Measurements from ENCODE around the gene ATP1A3. TPM values are rescaled to one million over a fixed set of nuclear protein-coding genes. Genes with fewer than 3 reads are reported as not detected.

Gene ATP1A3
- total RNA-seq, 2 experiments from 2014 or later, result 3.2 to 4.6 TPM

- ATAC-seq (ENCODE audit: poor library complexity) (peak; percentile 18), DNase-seq (peak in 3 of 14 experiments; percentile 54 to 64 (median 56))
- peaks cover 6% of the 10 kb centered on the region for H3K36me3 Mint-ChIP-seq (ENCODE audit: low read depth)
- ChIA-PET CTCF (interaction anchor here (2.5 kb wide), 1 partner anchor 55 kb away, joined by 9 read pairs; no protein-coding TSS in a partner anchor), POLR2A (interaction anchor here (0.5 to 4.7 kb wide), 11 partner anchors 12 to 1462 kb away, joined by 3 to 62 read pairs (median 6); partner anchors contain the start of genes ARHGEF1 and RPS19)
- peaks cover 35% of the 10 kb centered on the region for H3K4me1 Mint-ChIP-seq (ENCODE audit: low read depth)
- H3K4me1 ChIP-seq (ENCODE audit: insufficient read depth, low read length), result peaks cover 34% of the 10 kb centered on the region
- intact Hi-C loops (cut with DNase I, micrococcal nuclease), result loop anchor here (2.0 to 5.0 kb wide), 3 partner anchors 15 to 41 kb away; no protein-coding TSS in a partner anchor
- H3K27ac Mint-ChIP-seq, result peak within 1 kb of the TSS; percentile 86
- no peaks in the 10 kb centered on the region for H3K9me3 ChIP-seq (ENCODE audit: control insufficient read depth in 1 of 2, insufficient read depth in 1 of 2, low read length in 2 of 2)
- H3K9me3 Mint-ChIP-seq, result no peaks in the 10 kb centered on the region
- no peak for TF ChIP-seq CTCF (IDR thresholded peaks at IDR 0.05)
- H3K27me3 ChIP-seq (ENCODE audit: control insufficient read depth in 1 of 2, insufficient read depth in 2 of 2, low read length in 2 of 2), result no peaks in the 10 kb centered on the region
- H3K4me3 Mint-ChIP-seq, result peak within 1 kb of the TSS; percentile 90
- peak within 1 kb of the TSS in 1 of 2 donors; percentile 42 for H3K27ac ChIP-seq (ENCODE audit: low read depth in 1 of 2, low read length in 2 of 2)
- H3K36me3 ChIP-seq (ENCODE audit: insufficient read depth, low read length), result no peaks in the 10 kb centered on the region
- peak within 1 kb of the TSS; percentile 71 for H3K4me3 ChIP-seq (ENCODE audit: low read length)
- H3K27me3 Mint-ChIP-seq, result no peaks in the 10 kb centered on the region
These were observed 65.8 kb downstream of the ATP1A3 start, which contains the start of gene ERFL for GRCh38 chr19:41928221-41928683. Gene ERFL (minus strand): TSS chr19:41928449. CDS start chr19:41912919, 15,530 bp downstream.

- H3K9me3 ChIP-seq (ENCODE audit: control insufficient read depth in 1 of 2, insufficient read depth in 1 of 2, low read length in 2 of 2), result no peaks in the 10 kb centered on the region
- peak overlapping the region in 1 of 2 donors; percentile 42 for H3K27ac ChIP-seq (ENCODE audit: low read depth in 1 of 2, low read length in 2 of 2)
- H3K4me3 ChIP-seq (ENCODE audit: low read length), result peak overlapping the region; percentile 71
- no peaks in the 10 kb centered on the region for H3K27me3 Mint-ChIP-seq
- H3K27me3 ChIP-seq (ENCODE audit: control insufficient read depth in 1 of 2, insufficient read depth in 2 of 2, low read length in 2 of 2), result peaks cover 0 to 3% of the 10 kb centered on the region in 2 experiments
- ChIA-PET POLR2A (interaction anchor here (0.5 to 4.7 kb wide), 11 partner anchors 13 to 1462 kb away, joined by 3 to 62 read pairs (median 6); partner anchors contain the start of genes ARHGEF1 and RPS19), CTCF (interaction anchor here (2.5 kb wide), 1 partner anchor 54 kb away, joined by 9 read pairs; no protein-coding TSS in a partner anchor)
- peaks cover 6% of the 10 kb centered on the region for H3K36me3 Mint-ChIP-seq (ENCODE audit: low read depth)
- H3K4me1 Mint-ChIP-seq (ENCODE audit: low read depth), result peaks cover 36% of the 10 kb centered on the region
- peak overlapping the region; percentile 80 for H3K4me3 Mint-ChIP-seq
- TF ChIP-seq CTCF (IDR thresholded peaks at IDR 0.05), result no peak
- no peaks in the 10 kb centered on the region for H3K9me3 Mint-ChIP-seq
- peaks cover 34% of the 10 kb centered on the region for H3K4me1 ChIP-seq (ENCODE audit: insufficient read depth, low read length)
- DNase-seq (peak in 8 of 14 experiments; percentile 27 to 70 (median 54)), ATAC-seq (ENCODE audit: poor library complexity) (peak; percentile 27)
- H3K27ac Mint-ChIP-seq, result no peak overlapping the region
- H3K36me3 ChIP-seq (ENCODE audit: insufficient read depth, low read length), result no peaks in the 10 kb centered on the region
- intact Hi-C loops (cut with DNase I, micrococcal nuclease), result loop anchor here (2.0 to 5.0 kb wide), 3 partner anchors 15 to 40 kb away; no protein-coding TSS in a partner anchor
These were observed 66.4 kb downstream of the ATP1A3 start for GRCh38 chr19:41927497-41928192.

GRCh38 chr19:41926763-41927496 is 67.1 kb downstream of the ATP1A3 start:
- CTCF ChIA-PET, result no interaction called here
- Mint-ChIP-seq H3K4me3 (no peak overlapping the region), H3K4me1 (ENCODE audit: low read depth) (peaks cover 41% of the 10 kb centered on the region), H3K36me3 (ENCODE audit: low read depth) (peaks cover 6% of the 10 kb centered on the region), H3K27me3 (peaks cover 6% of the 10 kb centered on the region), H3K9me3 (no peaks in the 10 kb centered on the region), H3K27ac (no peak overlapping the region)
- no peak for TF ChIP-seq CTCF (IDR thresholded peaks at IDR 0.05)
- Histone ChIP-seq H3K4me3 (ENCODE audit: low read length) (no peak overlapping the region), H3K9me3 (ENCODE audit: control insufficient read depth in 1 of 2, insufficient read depth in 1 of 2, low read length in 2 of 2) (no peaks in the 10 kb centered on the region), H3K4me1 (ENCODE audit: insufficient read depth, low read length) (peaks cover 41% of the 10 kb centered on the region), H3K27me3 (ENCODE audit: control insufficient read depth in 1 of 2, insufficient read depth in 2 of 2, low read length in 2 of 2) (peaks cover 0 to 3% of the 10 kb centered on the region in 2 experiments), H3K36me3 (ENCODE audit: insufficient read depth, low read length) (no peaks in the 10 kb centered on the region), H3K27ac (ENCODE audit: low read depth in 1 of 2, low read length in 2 of 2) (no peak overlapping the region)
- no peak for ATAC-seq (ENCODE audit: poor library complexity)
- intact Hi-C loops (cut with DNase I, micrococcal nuclease), result loop anchor here in 1 of 2 experiments (5.0 kb wide), 1 partner anchor 40 kb away; no protein-coding TSS in a partner anchor
- DNase-seq, result no peak
- POLR2A ChIA-PET, result interaction anchor here (1.7 to 4.7 kb wide), 7 partner anchors 15 to 56 kb away, joined by 4 to 62 read pairs (median 8); partner anchors contain the start of gene ARHGEF1

Measured in CD4-positive, alpha-beta T cell (primary cell).